ENCODE measurements around the gene LRBA. TPM values are rescaled to one million over a fixed set of nuclear protein-coding genes. Genes with fewer than 3 reads are reported as not detected.

LRBA gene
- total and polyA plus RNA-seq, 9 donors = 20.7 to 30.5 (median 27.7) TPM

- Histone ChIP-seq H3K9me3 (replicated peaks; ENCODE audit: control insufficient read depth, low read depth, low read length) (no peaks in the 10 kb centered on the region), H3K4me1 (ENCODE audit: control insufficient read depth, insufficient read depth, low read length) (no peaks in the 10 kb centered on the region), H3K36me3 (ENCODE audit: control insufficient read depth, insufficient read depth, low read length) (no peaks in the 10 kb centered on the region), H3K27me3 (ENCODE audit: control insufficient read depth, insufficient read depth, low read length) (no peaks in the 10 kb centered on the region), H3K27ac (ENCODE audit: low read length) (no peak overlapping the region), H3K4me3 (ENCODE audit: low read length) (no peak overlapping the region)
- DNase-seq = no peak
- WGBS (ENCODE audit: insufficient coverage) = no CpG with 5 or more reads among the region's 1 CpG
Observed at GRCh38 chr4:150859453-150859852, 155.6 kb downstream of the LRBA start.

GRCh38 chr4:150855981-150856510, 159.0 kb downstream of the LRBA start:
- no peak overlapping the region for H3K27ac ChIP-seq (ENCODE audit: low read length)
- H3K4me1 ChIP-seq (ENCODE audit: control insufficient read depth, insufficient read depth, low read length) = no peaks in the 10 kb centered on the region
- no peak for DNase-seq
- no peak overlapping the region for H3K4me3 ChIP-seq (ENCODE audit: low read length)
- H3K9me3 ChIP-seq (replicated peaks; ENCODE audit: control insufficient read depth, low read depth, low read length) = no peaks in the 10 kb centered on the region
- H3K27me3 ChIP-seq (ENCODE audit: control insufficient read depth, insufficient read depth, low read length) = no peaks in the 10 kb centered on the region
- no CpG with 5 or more reads among the region's 1 CpG for WGBS (ENCODE audit: insufficient coverage)
- H3K36me3 ChIP-seq (ENCODE audit: control insufficient read depth, insufficient read depth, low read length) = peaks cover 3% of the 10 kb centered on the region

- Histone ChIP-seq H3K27me3 (ENCODE audit: control insufficient read depth, insufficient read depth, low read length) (no peaks in the 10 kb centered on the region), H3K9me3 (replicated peaks; ENCODE audit: control insufficient read depth, low read depth, low read length) (no peaks in the 10 kb centered on the region), H3K36me3 (ENCODE audit: control insufficient read depth, insufficient read depth, low read length) (peaks cover 3% of the 10 kb centered on the region), H3K4me1 (ENCODE audit: control insufficient read depth, insufficient read depth, low read length) (no peaks in the 10 kb centered on the region), H3K27ac (ENCODE audit: low read length) (no peak overlapping the region), H3K4me3 (ENCODE audit: low read length) (no peak overlapping the region)
- WGBS (ENCODE audit: insufficient coverage) = 100% methylated on average over 4 of the region's 4 CpGs
- no peak for DNase-seq
Observed at GRCh38 chr4:150854600-150854999, 160.5 kb downstream of the LRBA start.

GRCh38 chr4:150853882-150854281, 161.2 kb downstream of the LRBA start:
- H3K36me3 ChIP-seq (ENCODE audit: control insufficient read depth, insufficient read depth, low read length) = peaks cover 3% of the 10 kb centered on the region
- no peak overlapping the region for H3K27ac ChIP-seq (ENCODE audit: low read length)
- no peaks in the 10 kb centered on the region for H3K27me3 ChIP-seq (ENCODE audit: control insufficient read depth, insufficient read depth, low read length)
- no peaks in the 10 kb centered on the region for H3K9me3 ChIP-seq (replicated peaks; ENCODE audit: control insufficient read depth, low read depth, low read length)
- no peak for DNase-seq
- no CpG with 5 or more reads among the region's 2 CpGs for WGBS (ENCODE audit: insufficient coverage)
- H3K4me1 ChIP-seq (ENCODE audit: control insufficient read depth, insufficient read depth, low read length) = no peaks in the 10 kb centered on the region
- no peak overlapping the region for H3K4me3 ChIP-seq (ENCODE audit: low read length)

- Histone ChIP-seq H3K27me3 (ENCODE audit: control insufficient read depth, insufficient read depth, low read length) (no peaks in the 10 kb centered on the region), H3K4me3 (ENCODE audit: low read length) (no peak overlapping the region), H3K36me3 (ENCODE audit: control insufficient read depth, insufficient read depth, low read length) (peaks cover 3% of the 10 kb centered on the region), H3K9me3 (replicated peaks; ENCODE audit: control insufficient read depth, low read depth, low read length) (no peaks in the 10 kb centered on the region), H3K4me1 (ENCODE audit: control insufficient read depth, insufficient read depth, low read length) (no peaks in the 10 kb centered on the region), H3K27ac (ENCODE audit: low read length) (no peak overlapping the region)
- WGBS (ENCODE audit: insufficient coverage) = no CpG with 5 or more reads among the region's 1 CpG
- DNase-seq = peak; percentile 6
Observed at GRCh38 chr4:150852216-150852615, 162.9 kb downstream of the LRBA start.

- Histone ChIP-seq H3K27ac (ENCODE audit: low read length) (no peak overlapping the region), H3K27me3 (ENCODE audit: control insufficient read depth, insufficient read depth, low read length) (no peaks in the 10 kb centered on the region), H3K4me1 (ENCODE audit: control insufficient read depth, insufficient read depth, low read length) (no peaks in the 10 kb centered on the region), H3K4me3 (ENCODE audit: low read length) (no peak overlapping the region), H3K36me3 (ENCODE audit: control insufficient read depth, insufficient read depth, low read length) (peaks cover 3% of the 10 kb centered on the region), H3K9me3 (replicated peaks; ENCODE audit: control insufficient read depth, low read depth, low read length) (no peaks in the 10 kb centered on the region)
- no CpG with 5 or more reads among the region's 1 CpG for WGBS (ENCODE audit: insufficient coverage)
- no peak for DNase-seq
Observed at GRCh38 chr4:150849016-150849415, 166.1 kb downstream of the LRBA start.

- no peaks in the 10 kb centered on the region for H3K27me3 ChIP-seq (ENCODE audit: control insufficient read depth, insufficient read depth, low read length)
- H3K9me3 ChIP-seq (replicated peaks; ENCODE audit: control insufficient read depth, low read depth, low read length) = no peaks in the 10 kb centered on the region
- WGBS (ENCODE audit: insufficient coverage) = 89% methylated on average over 3 of the region's 8 CpGs
- H3K27ac ChIP-seq (ENCODE audit: low read length) = no peak overlapping the region
- DNase-seq = no peak
- no peak overlapping the region for H3K4me3 ChIP-seq (ENCODE audit: low read length)
- H3K36me3 ChIP-seq (ENCODE audit: control insufficient read depth, insufficient read depth, low read length) = peaks cover 10% of the 10 kb centered on the region
- no peaks in the 10 kb centered on the region for H3K4me1 ChIP-seq (ENCODE audit: control insufficient read depth, insufficient read depth, low read length)
Observed at GRCh38 chr4:150828159-150828558, 186.9 kb downstream of the LRBA start.

GRCh38 chr4:150827226-150827625, 187.9 kb downstream of the LRBA start:
- Histone ChIP-seq H3K9me3 (replicated peaks; ENCODE audit: control insufficient read depth, low read depth, low read length) (no peaks in the 10 kb centered on the region), H3K4me1 (ENCODE audit: control insufficient read depth, insufficient read depth, low read length) (no peaks in the 10 kb centered on the region), H3K4me3 (ENCODE audit: low read length) (no peak overlapping the region), H3K27me3 (ENCODE audit: control insufficient read depth, insufficient read depth, low read length) (no peaks in the 10 kb centered on the region), H3K36me3 (ENCODE audit: control insufficient read depth, insufficient read depth, low read length) (peaks cover 10% of the 10 kb centered on the region), H3K27ac (ENCODE audit: low read length) (no peak overlapping the region)
- DNase-seq = no peak
- WGBS (ENCODE audit: insufficient coverage) = no CpG with 5 or more reads among the region's 1 CpG

- Histone ChIP-seq H3K4me3 (ENCODE audit: low read length) (no peak overlapping the region), H3K4me1 (ENCODE audit: control insufficient read depth, insufficient read depth, low read length) (no peaks in the 10 kb centered on the region), H3K27me3 (ENCODE audit: control insufficient read depth, insufficient read depth, low read length) (no peaks in the 10 kb centered on the region), H3K27ac (ENCODE audit: low read length) (no peak overlapping the region), H3K36me3 (ENCODE audit: control insufficient read depth, insufficient read depth, low read length) (peaks cover 10% of the 10 kb centered on the region), H3K9me3 (replicated peaks; ENCODE audit: control insufficient read depth, low read depth, low read length) (no peaks in the 10 kb centered on the region)
- no peak for DNase-seq
Observed at GRCh38 chr4:150826306-150826705, 188.8 kb downstream of the LRBA start.

GRCh38 chr4:150822407-150822806, 192.7 kb downstream of the LRBA start:
- H3K4me3 ChIP-seq (ENCODE audit: low read length) = no peak overlapping the region
- no peak for DNase-seq
- H3K36me3 ChIP-seq (ENCODE audit: control insufficient read depth, insufficient read depth, low read length) = no peaks in the 10 kb centered on the region
- 90% methylated on average over 2 of the region's 5 CpGs for WGBS (ENCODE audit: insufficient coverage)
- no peaks in the 10 kb centered on the region for H3K27me3 ChIP-seq (ENCODE audit: control insufficient read depth, insufficient read depth, low read length)
- no peaks in the 10 kb centered on the region for H3K4me1 ChIP-seq (ENCODE audit: control insufficient read depth, insufficient read depth, low read length)
- no peak overlapping the region for H3K27ac ChIP-seq (ENCODE audit: low read length)
- no peaks in the 10 kb centered on the region for H3K9me3 ChIP-seq (replicated peaks; ENCODE audit: control insufficient read depth, low read depth, low read length)

- no peaks in the 10 kb centered on the region for H3K27me3 ChIP-seq (ENCODE audit: control insufficient read depth, insufficient read depth, low read length)
- H3K36me3 ChIP-seq (ENCODE audit: control insufficient read depth, insufficient read depth, low read length) = no peaks in the 10 kb centered on the region
- no peak overlapping the region for H3K4me3 ChIP-seq (ENCODE audit: low read length)
- no peak overlapping the region for H3K27ac ChIP-seq (ENCODE audit: low read length)
- H3K9me3 ChIP-seq (replicated peaks; ENCODE audit: control insufficient read depth, low read depth, low read length) = no peaks in the 10 kb centered on the region
- H3K4me1 ChIP-seq (ENCODE audit: control insufficient read depth, insufficient read depth, low read length) = no peaks in the 10 kb centered on the region
- DNase-seq = no peak
Observed at GRCh38 chr4:150821641-150822040, 193.4 kb downstream of the LRBA start.

Data from muscle of leg (tissue), 11 donors.